Prostate gland (tissue), 2 donors: ENCODE data around the gene RAB20.

Experiments used
- POLR2AphosphoS5 ChIP-seq: sonication (generic); formaldehyde crosslinking; IDR thresholded peaks from one replicate; pipeline ENCODE4 v1.6.1; 2017; ENCODE audit warnings: antibody characterized with exemption
- TF ChIP-seq, protein P1 (sequence below), 4 experiments: fragments of 200-600 bp in 2 of 4; fragments of 450-650 bp in 2 of 4; sonication (generic) in 2 of 4; IDR thresholded peaks; 1 replicate in 3 of 4; 2 replicates in 1 of 4; pipeline ENCODE4 v1.5.1; 2016 to 2019; ENCODE audit warnings: antibody characterized with exemption in 4 of 4, mild to moderate bottlenecking in 2 of 4, moderate library complexity in 2 of 4

- TF ChIP-seq, protein P1, sequence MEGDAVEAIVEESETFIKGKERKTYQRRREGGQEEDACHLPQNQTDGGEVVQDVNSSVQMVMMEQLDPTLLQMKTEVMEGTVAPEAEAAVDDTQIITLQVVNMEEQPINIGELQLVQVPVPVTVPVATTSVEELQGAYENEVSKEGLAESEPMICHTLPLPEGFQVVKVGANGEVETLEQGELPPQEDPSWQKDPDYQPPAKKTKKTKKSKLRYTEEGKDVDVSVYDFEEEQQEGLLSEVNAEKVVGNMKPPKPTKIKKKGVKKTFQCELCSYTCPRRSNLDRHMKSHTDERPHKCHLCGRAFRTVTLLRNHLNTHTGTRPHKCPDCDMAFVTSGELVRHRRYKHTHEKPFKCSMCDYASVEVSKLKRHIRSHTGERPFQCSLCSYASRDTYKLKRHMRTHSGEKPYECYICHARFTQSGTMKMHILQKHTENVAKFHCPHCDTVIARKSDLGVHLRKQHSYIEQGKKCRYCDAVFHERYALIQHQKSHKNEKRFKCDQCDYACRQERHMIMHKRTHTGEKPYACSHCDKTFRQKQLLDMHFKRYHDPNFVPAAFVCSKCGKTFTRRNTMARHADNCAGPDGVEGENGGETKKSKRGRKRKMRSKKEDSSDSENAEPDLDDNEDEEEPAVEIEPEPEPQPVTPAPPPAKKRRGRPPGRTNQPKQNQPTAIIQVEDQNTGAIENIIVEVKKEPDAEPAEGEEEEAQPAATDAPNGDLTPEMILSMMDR (IDR thresholded peaks at IDR 0.05), result no peak
- TF ChIP-seq POLR2AphosphoS5, result no peak
Observed at GRCh38 chr13:110524541-110525257, 36.8 kb downstream of the RAB20 start.
